ENCODE results near the gene AFF3.

The AFF3 gene

GRCh38 chr2:99881901-99882591, 260.3 kb downstream of the AFF3 start:
- peak; percentile 11 for DNase-seq (ENCODE audit: low read depth, low spot score)

- DNase-seq (ENCODE audit: low read depth, low spot score): no peak
Measured at GRCh38 chr2:99880964-99881294, 261.5 kb downstream of the AFF3 start.

- DNase-seq (ENCODE audit: low read depth, low spot score): no peak
Measured at GRCh38 chr2:99880148-99880963, 262.0 kb downstream of the AFF3 start.

GRCh38 chr2:99879481-99879880, 262.9 kb downstream of the AFF3 start:
- DNase-seq (ENCODE audit: low read depth, low spot score): no peak

- DNase-seq (ENCODE audit: low read depth, low spot score): no peak
Measured at GRCh38 chr2:99878581-99879350, 263.6 kb downstream of the AFF3 start.

- DNase-seq (ENCODE audit: low read depth, low spot score): no peak
Measured at GRCh38 chr2:99877963-99878362, 264.4 kb downstream of the AFF3 start.

GRCh38 chr2:99876956-99877355, 265.4 kb downstream of the AFF3 start:
- DNase-seq (ENCODE audit: low read depth, low spot score): no peak

- DNase-seq (ENCODE audit: low read depth, low spot score): no peak
Measured at GRCh38 chr2:99875627-99876201, 266.7 kb downstream of the AFF3 start.

GRCh38 chr2:99868260-99868659, 274.1 kb downstream of the AFF3 start:
- peak; percentile 29 for DNase-seq (ENCODE audit: low read depth, low spot score)

- peak; percentile 23 for DNase-seq (ENCODE audit: low read depth, low spot score)
Measured at GRCh38 chr2:99867770-99868169, 274.6 kb downstream of the AFF3 start.

GRCh38 chr2:99865818-99866676, 276.3 kb downstream of the AFF3 start:
- peak; percentile 31 for DNase-seq (ENCODE audit: low read depth, low spot score)

GRCh38 chr2:99864561-99865553, 277.5 kb downstream of the AFF3 start:
- no peak for DNase-seq (ENCODE audit: low read depth, low spot score)

GRCh38 chr2:99863903-99864270, 278.5 kb downstream of the AFF3 start:
- no peak for DNase-seq (ENCODE audit: low read depth, low spot score)

- DNase-seq (ENCODE audit: low read depth, low spot score): no peak
Measured at GRCh38 chr2:99863236-99863902, 279.0 kb downstream of the AFF3 start.

GRCh38 chr2:99862566-99862965, 279.8 kb downstream of the AFF3 start:
- DNase-seq (ENCODE audit: low read depth, low spot score): no peak

- no peak for DNase-seq (ENCODE audit: low read depth, low spot score)
Measured at GRCh38 chr2:99861376-99861760, 281.0 kb downstream of the AFF3 start.

- DNase-seq (ENCODE audit: low read depth, low spot score): no peak
Measured at GRCh38 chr2:99860720-99861375, 281.5 kb downstream of the AFF3 start.

GRCh38 chr2:99858951-99859596, 283.3 kb downstream of the AFF3 start:
- DNase-seq (ENCODE audit: low read depth, low spot score): no peak
